DMS114 treated with DMSO at 0.1 percent for 48 hours (cell line): ENCODE results near the gene SLIT1.
A peak's percentile ranks its signal among the peaks of the same experiment; 100 is the strongest.
"Not testable (repeated sequence)": the region's sequence is repeated elsewhere in the genome, so short reads cannot be mapped to it uniquely, and the experiment has no call there.

ENCODE experiments used
- DNase-seq: peaks from one replicate; lab custom pipeline; 2025; ENCODE audit not compliant: unreplicated experiment; lab: John Stamatoyannopoulos, UW

Gene SLIT1

DNA sequence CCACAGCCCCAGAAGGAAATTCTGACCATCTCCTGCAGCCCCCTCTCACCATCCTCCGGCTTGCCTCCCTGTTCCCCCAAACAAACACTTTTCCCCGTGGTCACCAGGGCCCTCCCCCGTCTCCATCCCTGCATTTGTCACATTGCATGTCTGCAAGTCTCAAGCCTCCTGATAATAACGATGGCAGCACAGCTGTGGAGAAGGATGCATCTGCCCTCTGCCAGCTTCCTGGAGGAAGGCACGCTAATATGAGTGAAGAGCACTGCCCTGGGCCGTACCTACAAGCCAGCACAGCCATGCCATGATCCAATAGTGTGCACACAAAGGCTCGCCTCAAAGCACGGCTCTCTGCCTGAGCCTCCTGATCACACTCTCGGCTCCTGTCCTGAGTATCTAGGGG is 98.5 kb downstream of the SLIT1 start:
- DNase-seq: no peak

DNA sequence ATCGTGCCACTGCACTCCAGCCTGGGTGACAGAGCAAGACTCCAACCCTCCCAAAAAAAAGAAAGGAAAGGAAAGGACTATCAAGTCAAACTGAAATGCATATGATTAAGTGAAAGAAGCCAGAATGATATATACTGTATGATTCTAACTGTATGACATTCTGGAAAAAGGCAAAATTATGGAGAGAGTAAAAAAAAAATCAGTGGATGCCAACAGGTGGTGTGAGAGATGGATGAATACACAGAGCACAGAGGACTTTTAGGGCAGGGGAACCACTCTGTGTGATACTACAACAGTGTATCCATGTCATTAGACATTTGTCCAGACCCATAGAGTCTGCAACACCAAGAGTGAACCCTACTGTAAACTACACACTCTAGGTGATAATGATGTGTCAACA is 99.2 kb downstream of the SLIT1 start:
- no peak for DNase-seq

DNA sequence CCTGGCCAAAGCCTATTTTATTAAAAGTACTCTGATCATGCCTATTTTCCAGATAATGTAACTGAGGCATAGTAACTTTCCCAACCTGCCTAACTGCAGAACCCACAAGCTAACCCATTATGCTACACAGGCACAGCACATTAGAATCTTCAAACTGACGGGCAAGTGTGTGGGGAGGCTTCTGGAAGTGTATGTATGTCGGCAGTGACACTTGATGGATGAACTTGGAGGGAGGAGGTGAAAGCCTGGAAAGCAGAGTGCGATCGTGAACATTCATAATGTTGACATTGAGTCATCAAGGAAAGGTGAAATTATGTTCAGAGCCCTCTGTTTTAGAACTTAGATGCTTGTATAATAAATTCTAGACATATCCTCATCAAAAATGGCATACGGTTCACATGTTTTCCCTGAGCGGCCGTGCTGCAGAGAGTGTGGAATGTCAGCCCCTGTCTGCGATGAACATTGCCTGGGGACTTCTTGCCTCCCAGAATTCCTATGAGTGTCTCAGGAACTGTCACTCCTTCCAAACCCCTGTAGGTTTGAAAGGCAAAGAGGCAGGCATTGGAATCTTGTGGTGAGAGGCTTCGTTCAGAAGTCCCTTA is 102.4 kb downstream of the SLIT1 start:
- DNase-seq: no peak

DNA sequence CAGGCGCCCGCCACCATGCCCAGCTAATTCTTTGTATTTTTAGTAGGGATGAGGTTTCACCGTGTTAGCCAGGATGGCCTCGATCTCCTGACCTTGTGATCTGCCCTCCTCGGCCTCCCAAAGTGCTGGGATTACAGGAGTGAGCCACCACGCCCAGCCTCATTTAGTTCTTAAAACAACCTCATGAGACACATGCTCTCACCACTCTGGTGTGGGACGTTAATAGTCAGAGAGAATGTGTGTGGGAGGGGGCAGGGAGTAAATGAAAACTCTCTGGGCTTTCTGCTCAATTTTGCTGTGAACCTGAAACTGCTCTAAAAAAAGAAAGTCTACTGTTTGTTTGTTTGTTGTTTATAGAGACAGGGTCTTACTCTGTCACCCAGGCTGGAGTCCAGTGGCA is 103.2 kb downstream of the SLIT1 start:
- DNase-seq: not testable (repeated sequence)

DNA sequence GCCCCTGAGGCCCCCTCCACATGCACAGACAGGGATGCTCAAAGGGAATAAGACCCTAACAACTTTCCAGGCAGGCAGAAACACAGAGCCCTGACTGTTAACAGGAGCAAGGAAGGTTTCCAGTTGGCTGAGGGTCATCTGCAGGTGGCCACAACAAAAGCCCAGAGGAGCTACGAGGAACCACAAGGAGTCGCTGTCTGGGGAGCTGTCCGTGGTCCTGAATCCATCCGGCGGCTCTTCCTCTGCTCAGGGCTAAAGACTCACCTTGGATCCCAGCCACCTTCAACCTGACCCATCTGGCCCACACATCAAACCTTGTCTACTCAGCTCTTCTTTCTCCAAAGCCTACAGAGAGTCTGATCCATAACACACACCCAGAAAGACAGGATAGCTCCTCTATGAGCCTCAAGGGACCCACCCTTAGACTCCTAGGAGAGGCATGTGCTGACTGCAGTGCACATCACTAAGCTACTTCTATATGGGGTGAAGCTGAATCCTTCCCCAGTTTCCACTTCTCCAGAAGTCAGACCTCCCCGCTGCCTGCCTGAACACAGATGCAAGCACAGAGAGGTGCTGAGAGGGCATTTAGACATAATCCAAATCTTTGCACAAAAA is 104.0 kb downstream of the SLIT1 start:
- no peak for DNase-seq

DNA sequence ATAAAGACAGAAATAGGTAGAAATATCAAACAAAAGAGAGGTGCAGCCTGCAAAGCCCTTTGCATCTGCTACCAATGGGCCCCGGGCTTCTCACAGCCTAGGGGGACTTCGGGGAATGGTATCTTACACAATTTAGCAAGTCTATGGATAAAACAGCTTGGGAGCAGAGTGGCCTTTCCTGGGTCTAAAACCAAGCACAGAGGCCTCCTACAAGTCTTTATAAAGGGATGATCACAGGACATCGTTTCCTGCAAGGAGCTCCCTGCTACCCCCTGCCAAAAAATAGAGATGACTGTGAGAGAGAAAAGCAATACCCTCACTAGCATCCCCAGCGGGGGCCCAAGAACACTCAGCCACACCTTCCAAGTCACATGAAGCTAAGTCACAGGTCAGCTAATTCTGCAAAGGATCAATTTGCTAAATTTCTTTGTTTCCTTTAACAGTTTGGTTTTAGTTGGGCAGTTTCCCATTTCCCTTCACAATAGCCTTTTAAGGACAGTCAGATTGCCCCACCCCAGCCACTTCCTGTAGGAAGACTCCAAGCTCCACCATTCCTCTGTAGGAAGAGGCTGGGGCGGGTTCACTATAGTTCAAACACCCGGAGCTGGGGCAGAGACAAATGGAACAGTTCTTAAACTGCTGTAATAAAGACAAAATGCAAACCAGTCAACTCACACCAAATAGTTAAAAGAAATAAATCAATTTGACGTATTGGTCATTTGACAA is 105.5 kb downstream of the SLIT1 start:
- DNase-seq: no peak

DNA sequence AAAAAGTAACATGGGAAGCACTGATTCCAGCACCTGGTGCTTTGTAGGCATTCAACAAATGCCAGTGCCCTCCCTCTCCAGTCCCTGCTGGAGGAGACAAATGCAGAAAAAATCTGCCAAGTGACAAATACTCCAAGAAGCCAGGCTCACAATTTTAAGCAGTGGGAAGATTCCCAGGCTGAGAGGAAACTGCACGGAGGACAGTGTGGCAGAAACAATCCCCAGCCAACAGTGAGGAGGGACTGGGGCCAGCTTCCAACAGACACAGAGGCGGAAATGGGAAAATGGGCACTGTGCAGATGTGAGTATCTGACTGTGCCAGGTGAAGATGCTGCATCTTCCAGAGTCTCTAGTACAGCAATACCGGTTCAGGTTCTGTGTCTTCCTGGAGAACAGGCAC is 106.3 kb downstream of the SLIT1 start:
- DNase-seq: no peak

DNA sequence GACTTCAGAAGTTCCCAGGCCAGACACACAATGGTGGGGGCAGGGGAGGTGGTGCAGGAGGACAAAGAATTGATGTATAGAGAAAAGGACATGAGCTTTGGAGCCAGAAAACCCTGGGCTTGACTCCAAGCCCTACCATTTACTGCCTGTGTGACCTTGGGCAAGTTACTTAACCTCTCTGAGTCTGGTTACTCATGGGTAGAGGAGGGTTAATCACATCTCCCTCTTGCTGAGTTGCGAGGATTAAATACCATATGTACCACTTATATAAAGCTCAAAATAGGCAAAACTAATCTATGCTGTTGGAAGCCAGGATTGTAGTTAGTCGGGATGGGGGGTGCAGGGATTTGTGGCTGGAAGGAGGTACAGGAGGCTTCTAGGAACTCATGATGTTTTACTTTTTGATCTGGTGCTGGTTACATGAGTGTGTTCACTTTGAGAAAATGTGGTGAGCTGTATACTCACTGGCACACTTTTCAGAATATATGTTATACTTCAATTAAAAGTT is 106.8 kb downstream of the SLIT1 start:
- DNase-seq: no peak

DNA sequence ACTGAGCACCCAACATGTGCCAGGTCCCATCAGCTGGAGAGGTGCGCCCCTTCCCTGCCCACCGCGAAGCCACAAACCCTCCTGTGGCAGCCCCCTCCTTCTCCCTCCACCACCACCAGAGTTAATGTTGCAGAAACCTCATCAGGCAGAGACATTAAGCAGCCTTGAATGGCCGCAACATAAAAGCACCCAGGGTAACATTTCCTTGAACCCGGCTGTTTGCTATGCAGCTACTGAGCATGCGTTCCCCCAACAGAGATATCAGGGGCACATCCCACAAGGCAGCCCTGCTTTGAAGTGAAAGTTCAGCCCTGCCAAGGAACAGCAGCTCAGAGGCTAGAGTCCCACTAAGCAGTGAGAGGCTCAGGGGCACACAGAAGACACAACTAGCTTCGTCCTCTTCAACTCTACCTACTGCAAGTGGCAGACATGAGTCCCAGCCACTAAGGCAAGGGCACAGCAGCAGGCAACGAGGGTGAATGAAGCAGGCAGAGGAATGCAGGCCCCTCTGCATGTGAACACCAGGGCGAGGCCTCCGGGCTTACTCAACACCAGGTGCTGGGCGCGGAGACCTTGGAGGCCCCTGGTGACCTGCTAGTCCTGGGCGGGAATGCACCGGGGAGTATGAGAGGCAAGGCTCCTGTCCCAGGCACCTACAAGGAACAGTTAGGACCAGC is 107.4 kb downstream of the SLIT1 start:
- DNase-seq: no peak

DNA sequence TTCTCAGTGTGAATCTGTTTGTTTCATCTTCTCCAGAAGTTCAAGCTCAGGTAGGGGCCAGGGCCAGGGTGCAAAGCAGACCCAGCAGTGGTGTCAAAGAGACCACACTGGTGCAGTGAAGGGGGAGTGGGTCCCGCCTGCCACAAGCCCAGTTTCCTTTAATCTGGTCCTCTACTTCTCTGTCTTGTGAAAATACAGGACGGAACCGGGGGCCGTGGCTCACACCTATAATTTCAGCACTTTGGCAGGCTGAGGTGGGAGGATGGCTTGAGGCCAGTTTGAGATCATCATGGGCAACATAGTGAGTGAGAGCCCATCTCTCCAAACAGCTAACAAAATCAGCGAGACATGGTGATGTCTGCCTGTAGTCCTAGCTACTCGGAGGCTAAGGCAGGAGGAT is 109.0 kb downstream of the SLIT1 start:
- no peak for DNase-seq

DNA sequence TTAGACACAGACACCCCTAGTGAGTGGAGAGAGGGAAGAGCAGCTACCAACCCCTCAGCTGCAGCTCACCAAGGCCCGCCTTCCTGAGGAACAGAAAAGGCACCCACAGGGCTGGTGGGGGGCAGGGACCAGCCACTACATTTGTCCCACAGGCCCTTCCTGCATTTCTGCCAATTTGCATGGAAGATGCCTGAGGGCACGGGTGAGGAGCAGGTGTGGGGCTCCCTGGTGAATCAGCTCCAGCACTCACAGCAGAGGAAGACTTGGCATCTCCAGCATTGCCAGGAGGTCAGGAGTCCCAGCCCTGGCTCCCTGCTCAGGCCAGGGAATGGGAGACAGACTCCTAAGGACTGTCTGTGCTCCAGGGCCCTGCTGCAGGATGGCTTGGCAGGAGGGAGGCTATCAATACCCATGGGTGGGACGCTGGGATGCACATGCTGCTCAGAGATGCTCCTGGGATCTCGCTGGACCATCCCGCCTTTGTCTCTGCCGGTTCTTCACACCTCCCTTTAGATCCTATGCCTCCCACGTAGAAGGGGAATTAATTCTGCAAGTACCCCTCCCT is 109.7 kb downstream of the SLIT1 start:
- DNase-seq: no peak

DNA sequence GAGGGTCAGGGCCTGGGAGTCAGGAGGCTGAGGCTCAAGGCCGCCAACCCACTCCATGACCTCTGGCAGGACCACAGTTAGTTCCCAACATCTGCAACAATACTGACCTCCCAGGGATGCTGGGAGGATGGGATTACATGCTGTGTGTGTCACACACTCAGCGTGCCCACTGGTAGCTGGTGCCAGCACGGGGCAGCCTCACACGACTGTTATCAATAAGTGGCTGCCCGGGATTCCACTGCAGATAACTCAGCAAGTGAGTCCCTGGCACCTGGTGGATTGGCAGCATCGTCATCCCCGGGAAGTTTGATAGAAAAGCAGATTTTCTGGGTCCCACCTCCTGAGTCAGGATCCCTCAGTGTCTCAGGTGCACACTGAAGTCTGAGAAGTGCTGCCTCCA is 110.3 kb downstream of the SLIT1 start:
- no peak for DNase-seq

DNA sequence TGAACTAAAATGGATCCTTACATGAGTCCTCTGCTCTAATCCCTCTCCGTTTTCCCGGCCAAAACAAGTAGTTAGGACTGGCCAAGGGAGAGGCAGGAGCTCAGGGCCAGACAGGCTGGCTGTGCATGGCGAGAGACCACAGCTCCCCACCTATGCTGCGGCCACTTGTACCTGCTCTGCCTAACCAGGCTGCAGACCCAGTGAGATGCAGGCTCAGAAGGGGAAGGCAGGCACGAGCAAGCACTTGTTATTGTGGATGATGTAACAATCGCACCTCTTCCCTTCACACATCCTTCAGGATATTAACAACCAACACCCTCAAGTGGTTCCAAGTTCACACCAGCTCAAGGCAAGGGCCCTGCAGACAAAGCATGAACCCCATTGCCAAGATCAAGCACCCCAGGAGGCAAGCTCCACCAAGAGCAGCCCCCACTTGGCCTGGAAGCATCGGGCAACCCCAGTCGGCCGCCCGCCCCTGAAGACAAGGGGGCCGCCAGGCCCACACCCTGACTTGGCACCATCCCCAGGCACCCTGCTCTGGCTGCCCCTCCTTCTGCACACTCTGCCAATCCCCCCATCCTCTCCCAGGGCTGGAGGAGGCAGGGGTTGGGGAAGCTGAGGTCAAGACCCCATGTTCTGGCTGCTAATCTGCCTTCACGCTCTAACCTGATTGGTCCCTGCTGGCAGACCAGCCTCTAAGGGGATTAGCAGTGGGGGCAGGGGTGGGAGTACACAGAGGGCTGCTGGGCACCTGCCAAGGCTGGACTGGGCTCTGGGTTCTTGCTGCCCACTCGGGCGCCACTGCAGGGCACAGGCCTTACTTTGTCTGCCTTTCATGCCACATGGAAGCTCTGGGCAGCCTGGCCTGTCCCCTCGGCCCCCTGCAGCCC is 111.3 kb downstream of the SLIT1 start:
- no peak for DNase-seq

DNA sequence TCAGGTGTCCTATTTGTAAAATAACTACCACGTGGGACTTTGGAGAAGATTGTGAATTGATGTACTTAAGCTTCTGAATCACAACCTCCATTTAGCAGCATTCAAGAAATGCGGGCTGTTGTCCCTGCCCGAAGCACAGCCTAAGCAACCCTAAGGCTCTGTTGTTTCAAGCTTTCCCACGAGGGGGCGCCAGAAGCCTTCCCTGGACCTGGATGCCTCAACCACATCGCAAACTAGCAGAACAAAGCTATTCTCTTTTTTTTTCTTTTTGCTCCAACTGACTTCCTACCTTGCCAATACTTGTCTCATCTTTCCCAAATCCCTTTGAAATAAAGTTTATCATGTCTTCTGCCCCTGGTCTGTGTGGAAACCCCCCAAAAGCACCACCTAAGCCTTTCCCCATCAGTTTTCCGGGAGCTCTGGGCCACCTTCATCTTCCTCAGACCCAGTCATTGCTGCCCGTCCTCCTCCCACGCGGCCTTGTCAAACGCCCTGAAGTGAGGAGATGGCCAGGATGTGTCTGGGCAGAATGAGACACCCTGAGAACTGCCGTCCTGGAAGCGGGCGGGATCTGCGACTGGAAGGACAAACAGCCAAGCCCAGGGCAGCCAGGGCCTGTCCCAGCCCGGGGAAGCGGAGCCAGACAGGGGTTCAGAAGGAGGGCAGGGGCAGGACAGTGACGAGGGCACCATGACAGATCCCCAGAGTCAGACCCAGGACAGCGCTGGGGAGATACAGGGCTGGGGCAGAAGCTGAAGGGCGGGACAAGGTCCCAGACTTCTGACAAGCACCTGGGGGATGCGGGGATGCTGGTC is 112.7 kb downstream of the SLIT1 start:
- peak; percentile 74 for DNase-seq

DNA sequence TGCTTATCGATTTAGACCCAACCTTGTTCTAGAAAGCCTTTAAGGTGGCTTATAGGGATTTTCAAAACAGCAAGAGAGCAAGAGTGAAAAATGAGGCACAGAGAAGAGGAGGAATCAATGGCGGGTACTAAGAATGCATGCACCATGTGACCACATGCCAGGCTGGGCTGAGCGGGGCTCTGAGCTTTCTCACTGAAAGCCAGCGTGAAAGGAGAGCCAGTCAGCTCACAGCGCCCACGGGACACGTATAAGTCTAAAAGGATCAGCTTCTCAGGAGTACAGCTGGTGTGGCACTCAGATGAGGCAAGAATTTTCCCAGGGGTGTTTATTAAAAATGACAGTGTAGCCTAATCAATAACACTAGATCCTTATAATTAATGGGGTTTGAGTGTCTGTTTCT is 114.3 kb downstream of the SLIT1 start:
- no peak for DNase-seq

DNA sequence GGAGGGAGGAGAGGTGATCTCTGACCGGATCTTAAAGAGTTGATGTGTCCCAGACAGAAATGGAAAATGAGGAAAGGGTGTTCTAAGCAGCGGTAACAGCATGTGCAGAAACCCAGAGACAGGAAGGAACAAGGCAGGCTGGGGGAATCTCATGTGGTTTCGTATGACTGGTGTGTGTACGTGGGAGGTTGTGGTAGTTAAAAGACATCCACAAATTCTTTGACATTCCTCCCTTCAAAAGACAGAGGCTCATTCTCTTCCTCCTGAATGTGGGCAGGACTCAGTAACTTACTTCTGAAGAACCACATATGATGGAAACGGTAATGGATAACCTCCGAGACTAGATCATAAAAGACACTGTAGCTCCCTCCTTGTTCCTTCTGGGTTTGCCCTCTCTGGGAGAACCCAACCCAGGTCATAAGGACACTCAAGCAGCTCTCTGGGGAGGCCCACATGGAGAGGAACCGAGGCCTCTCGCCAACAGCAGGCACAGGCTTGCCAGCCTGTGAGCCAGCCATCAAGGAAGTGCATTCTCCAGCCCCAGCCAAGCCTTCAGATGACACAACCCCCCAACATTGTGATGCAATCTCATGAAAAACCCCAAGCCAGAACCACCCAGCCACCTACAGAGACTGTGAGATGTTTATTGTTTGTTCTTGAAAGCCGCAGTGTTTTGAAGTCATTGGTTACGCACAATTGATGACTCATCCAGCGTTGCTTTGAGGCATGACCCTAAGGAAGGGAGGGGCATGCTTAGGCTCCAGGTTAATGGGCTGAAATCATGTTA is 116.0 kb downstream of the SLIT1 start:
- no peak for DNase-seq

DNA sequence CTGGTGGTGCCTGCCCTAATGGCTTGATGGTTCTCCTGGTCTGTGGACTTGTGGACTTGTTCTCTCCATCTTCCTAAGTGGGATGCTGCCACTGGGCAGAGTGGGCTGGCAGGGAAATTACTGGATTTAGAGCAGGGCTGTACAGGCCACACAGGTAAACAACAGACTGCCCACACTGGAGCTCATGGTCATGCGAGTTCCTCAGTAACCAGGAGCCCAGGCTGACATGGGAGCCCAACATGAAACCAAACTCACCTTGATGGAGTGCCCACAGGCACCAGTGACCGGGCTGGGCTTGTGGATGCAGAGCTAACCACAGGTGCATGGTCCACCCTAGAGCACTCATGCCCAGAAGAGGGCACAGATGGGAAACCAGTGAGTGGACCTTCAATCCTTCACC is 116.7 kb downstream of the SLIT1 start:
- DNase-seq: no peak

DNA sequence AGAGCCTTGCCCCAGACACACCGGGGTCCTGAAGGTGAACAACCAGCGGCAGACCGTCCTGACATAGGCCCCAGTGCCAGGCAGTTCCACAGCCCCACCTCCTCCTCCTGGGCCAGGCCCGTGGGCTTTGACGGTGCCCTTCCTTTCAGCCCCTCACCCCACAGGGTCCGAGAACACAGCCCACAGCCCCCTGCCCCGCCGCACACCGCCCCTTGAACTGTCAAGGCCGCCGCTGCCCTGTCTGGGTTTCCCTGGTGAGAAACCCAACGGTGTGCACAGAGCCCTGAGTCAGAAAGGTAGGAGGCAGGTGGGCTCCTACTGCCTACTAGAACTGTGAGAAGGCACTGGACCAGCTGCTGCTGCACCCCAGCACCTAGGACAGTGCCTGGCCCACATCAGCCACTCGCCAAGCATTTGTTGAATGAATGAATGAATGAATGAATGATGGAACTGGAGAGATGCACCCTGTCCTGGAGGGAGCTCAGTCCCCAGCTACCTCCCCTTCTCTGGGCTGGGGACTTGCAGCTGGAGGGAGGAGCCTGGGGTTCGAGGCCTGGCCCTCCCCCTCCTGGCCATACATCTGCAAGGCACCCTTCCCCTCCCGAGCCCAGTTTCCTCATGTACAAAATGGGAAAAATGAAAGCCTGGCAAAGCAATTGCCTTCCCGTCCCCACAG is 117.9 kb downstream of the SLIT1 start:
- DNase-seq: no peak
